ENCODE measurements around the gene FXR1.
"Not testable (repeated sequence)": the region's sequence is repeated elsewhere in the genome, so short reads cannot be mapped to it uniquely, and the experiment has no call there.

DNA sequence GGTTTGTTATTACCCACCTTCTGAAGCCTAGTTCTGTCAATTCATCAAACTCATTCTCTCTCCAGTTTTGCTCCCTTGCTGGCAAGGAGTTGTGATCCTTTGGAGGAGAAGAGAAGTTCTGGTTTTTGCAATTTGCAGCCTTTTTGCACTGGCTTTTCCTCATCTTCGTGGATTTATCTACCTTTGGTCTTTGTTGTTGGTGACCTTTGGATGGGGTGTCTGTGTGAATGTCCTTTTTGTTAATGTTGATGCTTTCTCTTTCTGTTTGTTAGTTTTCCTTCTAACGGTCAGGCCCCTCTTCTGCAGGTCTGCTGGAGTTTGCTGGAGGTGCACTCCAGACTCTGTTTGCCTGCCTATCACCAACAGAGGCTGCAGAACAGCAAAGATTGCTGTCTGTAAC lies 91.0 kb downstream of the FXR1 start:
- TF ChIP-seq, protein P1, sequence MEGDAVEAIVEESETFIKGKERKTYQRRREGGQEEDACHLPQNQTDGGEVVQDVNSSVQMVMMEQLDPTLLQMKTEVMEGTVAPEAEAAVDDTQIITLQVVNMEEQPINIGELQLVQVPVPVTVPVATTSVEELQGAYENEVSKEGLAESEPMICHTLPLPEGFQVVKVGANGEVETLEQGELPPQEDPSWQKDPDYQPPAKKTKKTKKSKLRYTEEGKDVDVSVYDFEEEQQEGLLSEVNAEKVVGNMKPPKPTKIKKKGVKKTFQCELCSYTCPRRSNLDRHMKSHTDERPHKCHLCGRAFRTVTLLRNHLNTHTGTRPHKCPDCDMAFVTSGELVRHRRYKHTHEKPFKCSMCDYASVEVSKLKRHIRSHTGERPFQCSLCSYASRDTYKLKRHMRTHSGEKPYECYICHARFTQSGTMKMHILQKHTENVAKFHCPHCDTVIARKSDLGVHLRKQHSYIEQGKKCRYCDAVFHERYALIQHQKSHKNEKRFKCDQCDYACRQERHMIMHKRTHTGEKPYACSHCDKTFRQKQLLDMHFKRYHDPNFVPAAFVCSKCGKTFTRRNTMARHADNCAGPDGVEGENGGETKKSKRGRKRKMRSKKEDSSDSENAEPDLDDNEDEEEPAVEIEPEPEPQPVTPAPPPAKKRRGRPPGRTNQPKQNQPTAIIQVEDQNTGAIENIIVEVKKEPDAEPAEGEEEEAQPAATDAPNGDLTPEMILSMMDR (IDR thresholded peaks at IDR 0.05) = not testable (repeated sequence)
- TF ChIP-seq POLR2AphosphoS5 (IDR thresholded peaks at IDR 0.05) = not testable (repeated sequence)

All from breast epithelium (tissue), 3 donors.